Aorta (tissue), 5 donors: ENCODE measurements around the gene TBL1X. TPM values are rescaled to one million over a fixed set of nuclear protein-coding genes. Genes with fewer than 3 reads are reported as not detected.

Experiments used
- ATAC-seq: fragments of 200-7000 bp; cut with Tn5 transposase; one replicate; pipeline ENCODE4 v1.9.1; 2022; ENCODE audit warnings: moderate library complexity; ENCODE audit not compliant: low FRiP score
- DNase-seq, 2 donors: peaks; one replicate each; pipeline ENCODE4 v3.0.0-alpha.2; 2020
- H3K27ac ChIP-seq, 2 donors: one replicate each; pipeline ENCODE4 v1.5.1; 2013; ENCODE audit warnings: low read length in 2 of 2, mild to moderate bottlenecking in 2 of 2, moderate library complexity in 2 of 2, control low read depth in 1 of 2, inconsistent platforms in 1 of 2, low read depth in 1 of 2
- H3K27me3 ChIP-seq, 2 donors: one replicate each; pipeline ENCODE4 v1.6.1; 2013; ENCODE audit warnings: control low read depth in 1 of 2, low read length in 1 of 2, mild to moderate bottlenecking in 1 of 2, moderate library complexity in 1 of 2; ENCODE audit not compliant: insufficient read depth in 2 of 2, control insufficient read depth in 1 of 2
- H3K36me3 ChIP-seq, 2 donors: one replicate each; pipeline ENCODE4 v1.6.1; 2013; ENCODE audit warnings: control low read depth in 1 of 2, low read length in 1 of 2, mild to moderate bottlenecking in 1 of 2; ENCODE audit not compliant: insufficient read depth in 2 of 2, control insufficient read depth in 1 of 2
- H3K4me1 ChIP-seq, 2 donors: one replicate each; pipeline ENCODE4 v1.6.1; 2013; ENCODE audit warnings: low read length in 2 of 2, control low read depth in 1 of 2, mild to moderate bottlenecking in 1 of 2, moderate library complexity in 1 of 2; ENCODE audit not compliant: insufficient read depth in 2 of 2, control insufficient read depth in 1 of 2
- H3K4me3 ChIP-seq, 2 donors: one replicate each; pipeline ENCODE4 v1.5.1; 2013; ENCODE audit warnings: low read length in 2 of 2, control low read depth in 1 of 2, mild to moderate bottlenecking in 1 of 2
- H3K9me3 ChIP-seq: one replicate; pipeline ENCODE4 v1.6.1; 2013; ENCODE audit warnings: mild to moderate bottlenecking, low read length; ENCODE audit not compliant: control insufficient read depth
- WGBS, 2 donors: extraction: QIAGEN DNeasy Blood & Tissue Kit; methylation state at CpG; one replicate each; pipeline ENCODE4 v1.1.7; 2013; 5-methylcytosine and 5-hydroxymethylcytosine counted together
- intact Hi-C, 2 donors: fragments of 100-400 bp; cut with DNase I; formaldehyde crosslinking; loops; one replicate each; pipeline versions ENCODE4 v1.14.2 to v1.15.0; 2022
- polyA plus RNA-seq, 2 donors: library from polyadenylated mRNA; stranded (reverse); fragments of 200-250 nt; gene quantifications; one replicate each; pipeline ENCODE4 v1.2.3, GENCODE V29; 2013
- total RNA-seq, 2 donors: library from RNA; stranded (reverse); fragmentation: NEBNext Ultra II Directional; extraction: Animal tissue kit (Norgen Biotek cat#: 25700); gene quantifications; one replicate each; pipeline ENCODE4 v1.2.1, GENCODE V29; 2021
- donor health status: healthy with polysubstance abuse.
- donor health status: Bipolar disorder and iron deficiency.
- donor health status: DM: no; HTN: no; CAD: no.
- donor health status: DM: no; HTN: no; CAD: no.
- donor health status: DM: yes; HTN: yes; CAD: no.

The TBL1X gene
- total and polyA plus RNA-seq, 4 donors, result 8.9 to 81.2 (median 27.5) TPM

GRCh38 chrX:9612146-9612505, 147.3 kb downstream of the TBL1X start:
- WGBS, 2 donors, result 86 to 93% methylated on average over 4 of the region's 4 CpGs
- Histone ChIP-seq H3K27ac (no peak overlapping the region), H3K9me3 (no peaks in the 10 kb centered on the region), H3K4me3 (no peak overlapping the region), H3K36me3 (no peaks in the 10 kb centered on the region), H3K4me1 (peaks cover 0 to 4% of the 10 kb centered on the region in 2 donors), H3K27me3 (no peaks in the 10 kb centered on the region)
- no peak for ATAC-seq
- intact Hi-C loops, result no loop called here
- no peak for DNase-seq

- ATAC-seq, result no peak
- intact Hi-C loops, result no loop called here
- WGBS, 2 donors, result 7 to 34% methylated on average over 1 of the region's 1 CpG
Observed at GRCh38 chrX:9614016-9614415, 149.2 kb downstream of the TBL1X start.

DNA sequence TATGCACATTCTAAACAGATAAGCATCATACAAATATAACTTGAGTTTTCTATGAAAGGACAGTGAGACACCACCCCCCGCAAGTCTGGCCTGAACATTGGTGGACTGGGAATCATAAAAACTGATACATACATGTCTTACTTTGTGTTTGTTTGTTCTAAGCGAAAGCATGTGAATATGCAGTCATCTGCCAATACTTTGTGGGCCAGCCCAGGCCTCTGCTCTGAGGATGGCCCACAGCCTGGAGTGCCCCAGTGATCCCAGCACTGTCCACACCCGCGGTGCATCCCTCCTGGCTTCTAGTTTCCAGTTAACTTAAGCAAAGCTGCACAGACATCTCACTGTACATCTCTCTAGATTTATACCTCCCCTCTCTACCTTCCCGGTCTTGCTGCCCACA, 154.3 kb downstream of the TBL1X start:
- Histone ChIP-seq H3K27me3 (no peaks in the 10 kb centered on the region), H3K9me3 (no peaks in the 10 kb centered on the region), H3K27ac (no peak overlapping the region), H3K36me3 (no peaks in the 10 kb centered on the region), H3K4me3 (no peak overlapping the region), H3K4me1 (no peaks in the 10 kb centered on the region)
- intact Hi-C loops, result no loop called here
- DNase-seq, result no peak
- peak; percentile 41 for ATAC-seq
- WGBS, 2 donors, result 89 to 93% methylated on average over 5 of the region's 5 CpGs

More at GRCh38 chrX:9614016-9614415, 149.2 kb downstream of the TBL1X start:
- H3K4me1 ChIP-seq, result peaks cover 0 to 4% of the 10 kb centered on the region in 2 donors
- DNase-seq, result no peak
- H3K4me3 ChIP-seq, result no peak overlapping the region
- no peak overlapping the region for H3K27ac ChIP-seq
- no peaks in the 10 kb centered on the region for H3K27me3 ChIP-seq
- H3K9me3 ChIP-seq, result no peaks in the 10 kb centered on the region
- H3K36me3 ChIP-seq, result no peaks in the 10 kb centered on the region

GRCh38 chrX:9619581-9619980, 154.7 kb downstream of the TBL1X start:
- intact Hi-C loops, result no loop called here
- WGBS, 2 donors, result 82 to 93% methylated on average over 12 of the region's 12 CpGs
- no peaks in the 10 kb centered on the region for H3K9me3 ChIP-seq
- H3K36me3 ChIP-seq, result no peaks in the 10 kb centered on the region
- DNase-seq (no peak), ATAC-seq (no peak)
- no peaks in the 10 kb centered on the region for H3K4me1 ChIP-seq
- H3K4me3 ChIP-seq, result no peak overlapping the region
- H3K27me3 ChIP-seq, result no peaks in the 10 kb centered on the region
- no peak overlapping the region for H3K27ac ChIP-seq

DNA sequence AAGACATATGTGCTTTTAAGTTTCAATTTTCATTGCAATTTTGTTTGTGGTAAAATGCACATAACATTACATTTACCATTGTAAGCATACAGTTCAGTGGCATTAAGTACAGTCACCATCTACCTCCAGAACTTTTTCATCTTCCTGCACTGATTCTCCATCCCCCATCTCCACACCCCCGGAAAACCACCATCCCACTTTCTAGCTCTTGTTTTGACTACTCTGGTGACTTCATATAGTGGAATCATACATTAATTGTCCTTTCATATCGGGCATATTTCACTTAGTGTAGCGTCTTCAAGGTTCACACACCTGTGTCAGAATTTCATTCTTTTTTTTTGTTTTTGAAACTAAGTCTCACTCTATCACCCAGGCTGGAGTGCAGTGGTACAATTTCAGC, 157.3 kb downstream of the TBL1X start:
- Histone ChIP-seq H3K4me1 (peaks cover 0 to 5% of the 10 kb centered on the region in 2 donors), H3K27ac (no peak overlapping the region), H3K4me3 (no peak overlapping the region), H3K36me3 (no peaks in the 10 kb centered on the region), H3K27me3 (no peaks in the 10 kb centered on the region), H3K9me3 (no peaks in the 10 kb centered on the region)
- 92 to 96% methylated on average over 3 of the region's 3 CpGs for WGBS, 2 donors
- intact Hi-C loops, result no loop called here
- no peak for DNase-seq
- ATAC-seq, result no peak

GRCh38 chrX:9626379-9626778, 161.5 kb downstream of the TBL1X start:
- Histone ChIP-seq H3K9me3 (no peaks in the 10 kb centered on the region), H3K27ac (no peak overlapping the region), H3K27me3 (no peaks in the 10 kb centered on the region), H3K4me3 (no peak overlapping the region), H3K36me3 (no peaks in the 10 kb centered on the region), H3K4me1 (peaks cover 0 to 5% of the 10 kb centered on the region in 2 donors)
- intact Hi-C loops, result no loop called here
- WGBS, 2 donors, result 47 to 68% methylated on average over 7 of the region's 7 CpGs
- DNase-seq (no peak), ATAC-seq (no peak)

DNA sequence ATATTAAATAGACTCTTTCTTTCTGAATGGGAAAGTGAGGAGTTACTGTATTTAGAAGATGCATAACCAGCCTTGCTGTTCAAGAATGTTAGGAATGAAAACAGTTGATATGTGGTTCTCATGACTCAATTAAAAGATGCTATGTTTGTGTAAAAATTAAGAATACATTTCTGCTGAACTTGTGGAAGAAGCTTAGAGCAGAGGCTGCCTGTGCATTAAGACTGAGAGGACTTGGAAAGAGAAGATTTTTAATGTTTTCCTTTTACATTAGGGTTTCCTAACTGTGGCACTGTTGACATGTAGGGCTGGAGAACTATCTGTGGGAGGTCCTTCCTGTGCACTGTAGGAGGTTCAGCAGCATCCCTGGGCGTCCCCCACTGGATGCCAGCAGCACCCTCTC, 163.1 kb downstream of the TBL1X start:
- Histone ChIP-seq H3K27ac (no peak overlapping the region), H3K4me3 (no peak overlapping the region), H3K36me3 (no peaks in the 10 kb centered on the region), H3K4me1 (peaks cover 0 to 5% of the 10 kb centered on the region in 2 donors), H3K9me3 (no peaks in the 10 kb centered on the region), H3K27me3 (no peaks in the 10 kb centered on the region)
- ATAC-seq (no peak), DNase-seq (no peak)
- intact Hi-C loops, result no loop called here
- 48 to 58% methylated on average over 1 of the region's 1 CpG for WGBS, 2 donors

- Histone ChIP-seq H3K27ac (no peak overlapping the region), H3K36me3 (no peaks in the 10 kb centered on the region), H3K4me3 (no peak overlapping the region), H3K4me1 (peaks cover 0 to 5% of the 10 kb centered on the region in 2 donors), H3K27me3 (no peaks in the 10 kb centered on the region), H3K9me3 (no peaks in the 10 kb centered on the region)
- 92 to 94% methylated on average over 6 of the region's 6 CpGs for WGBS, 2 donors
- intact Hi-C loops, result no loop called here
- no peak for ATAC-seq
- no peak for DNase-seq
Observed at GRCh38 chrX:9628779-9629493, 164.1 kb downstream of the TBL1X start.

DNA sequence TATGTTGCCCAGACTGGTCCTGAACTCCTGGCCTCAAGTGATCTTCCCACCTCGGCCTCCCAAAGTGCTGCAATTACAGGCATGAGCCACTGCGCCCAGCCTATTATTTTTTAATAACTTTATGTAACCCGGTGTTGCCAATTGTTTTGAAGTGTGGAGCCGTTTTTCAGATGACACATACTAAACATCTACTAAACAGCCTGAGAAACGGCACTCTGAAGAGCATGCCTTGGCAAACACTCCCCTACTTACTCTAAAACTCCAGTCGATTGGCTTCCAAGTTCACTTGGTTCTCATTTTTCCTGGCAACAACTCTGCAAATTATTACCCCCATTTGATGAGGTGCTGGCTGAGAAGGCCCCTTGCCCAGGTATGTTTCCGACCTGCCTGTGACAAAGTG, 169.7 kb downstream of the TBL1X start:
- WGBS, 2 donors, result 65 to 68% methylated on average over 7 of the region's 7 CpGs
- Histone ChIP-seq H3K36me3 (no peaks in the 10 kb centered on the region), H3K4me3 (no peak overlapping the region), H3K9me3 (no peaks in the 10 kb centered on the region), H3K27ac (no peak overlapping the region), H3K27me3 (no peaks in the 10 kb centered on the region), H3K4me1 (peaks cover 0 to 2% of the 10 kb centered on the region in 2 donors)
- intact Hi-C loops, result no loop called here
- DNase-seq, result no peak
- no peak for ATAC-seq
